Activated T-helper 2 cell treated with anti-CD3 and anti-CD28 coated beads, Interferon-gamma antibody, Interleukin-2, Interleukin-4, amounts not matched to agents 10 μg/mL and 5 μg/mL and 100 μg/mL, durations not matched to agents 14 hours and 24 hours and 36 hours (primary cell): Measurements from ENCODE around the gene RARRES1. TPM values are rescaled to one million over a fixed set of nuclear protein-coding genes. Genes with fewer than 3 reads are reported as not detected.
"Not testable (repeated sequence)": the region's sequence is repeated elsewhere in the genome, so short reads cannot be mapped to it uniquely, and the experiment has no call there.

Experiments
- DNase-seq: peaks from one replicate; pipeline ENCODE4 v3.0.0; 2021; ENCODE audit warnings: low spot score
- H3K27ac Mint-ChIP-seq: one replicate; pipeline ENCODE4 v1.8.0; 2021; ENCODE audit warnings: mixed read lengths
- H3K27me3 Mint-ChIP-seq: one replicate; pipeline ENCODE4 v1.8.0; 2021; ENCODE audit warnings: low read depth, mixed read lengths
- H3K36me3 Mint-ChIP-seq: one replicate; pipeline ENCODE4 v1.8.0; 2021; ENCODE audit warnings: low read depth, mixed read lengths
- H3K4me1 Mint-ChIP-seq: one replicate; pipeline ENCODE4 v1.8.0; 2021; ENCODE audit warnings: low read depth, mixed read lengths
- H3K4me3 Mint-ChIP-seq: one replicate; pipeline ENCODE4 v1.8.0; 2021; ENCODE audit warnings: low read depth, mild to moderate bottlenecking, moderate library complexity, mixed read lengths
- H3K9me3 Mint-ChIP-seq: one replicate; pipeline ENCODE4 v1.8.0; 2021; ENCODE audit warnings: mixed read lengths
- intact Hi-C: fragments of 100-400 bp; cut with micrococcal nuclease; formaldehyde crosslinking; loops from one replicate; pipeline ENCODE4 v1.15.1; 2023
- total RNA-seq: library from RNA; stranded (reverse); gene quantifications from 2 replicates; pipeline ENCODE4 v1.2.3, GENCODE V29; 2022

Gene RARRES1
- total RNA-seq, 1 donor from 2014 or later: 0.21 TPM

DNA sequence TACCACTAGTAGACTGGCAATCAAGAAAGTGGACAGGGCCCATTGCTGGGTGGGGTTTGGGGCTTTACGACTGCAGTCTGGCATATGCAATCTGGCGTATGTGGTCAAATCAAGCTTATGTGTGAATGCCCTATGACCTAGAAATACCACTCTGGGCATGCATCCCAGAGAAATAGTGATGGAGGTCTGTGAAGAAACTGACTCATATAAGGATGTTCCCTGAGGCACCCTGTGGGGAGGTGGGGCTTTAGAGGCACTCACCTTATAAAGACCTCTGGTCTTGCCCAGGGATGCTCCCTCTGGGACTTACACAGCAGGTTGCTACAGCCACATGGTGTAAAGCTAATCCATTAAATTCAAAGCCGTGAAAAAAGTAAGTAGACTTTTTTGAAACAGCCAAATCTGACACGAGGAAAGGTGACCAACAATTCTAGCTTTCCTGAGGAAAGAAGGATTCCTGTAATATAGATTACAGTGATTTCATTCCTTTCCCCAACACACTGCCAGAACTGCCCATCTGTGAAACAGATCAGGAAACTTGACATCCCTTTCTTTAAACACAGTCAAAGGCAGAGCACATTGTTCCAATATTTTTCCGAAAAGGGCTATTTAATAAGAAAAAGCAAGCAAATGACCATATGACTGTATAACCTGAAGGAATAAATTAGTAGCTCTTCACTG, 13.6 kb downstream of the RARRES1 start:
- intact Hi-C loops: no loop called here
- H3K4me1 Mint-ChIP-seq: peaks cover 41% of the 10 kb centered on the region

DNA sequence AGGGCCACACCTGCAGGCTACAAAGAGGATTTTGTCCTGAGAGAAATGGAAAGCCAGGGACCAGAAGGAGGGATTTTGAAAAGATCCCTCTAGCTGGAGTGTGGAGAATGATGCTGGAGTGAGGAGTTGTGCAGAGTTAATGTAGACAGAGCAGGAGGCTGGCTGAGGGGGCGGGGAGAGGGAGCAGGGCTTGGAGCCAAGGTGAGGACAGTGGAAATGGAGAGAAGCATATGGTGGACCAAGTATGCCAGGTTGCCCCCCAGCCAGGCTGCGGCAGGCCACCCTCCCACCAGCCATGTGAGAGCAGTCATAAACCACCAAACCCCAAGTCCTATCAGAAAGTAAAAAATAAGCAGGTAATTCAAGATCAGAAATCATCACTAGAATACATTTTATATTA, 14.7 kb downstream of the RARRES1 start:
- no peak for DNase-seq
- Mint-ChIP-seq H3K4me3 (no peak overlapping the region), H3K4me1 (peaks cover 42% of the 10 kb centered on the region), H3K27ac (peak overlapping the region; percentile 24), H3K9me3 (no peaks in the 10 kb centered on the region), H3K27me3 (no peaks in the 10 kb centered on the region), H3K36me3 (peaks cover 35% of the 10 kb centered on the region)
- intact Hi-C loops: no loop called here

More for the DNA sequence above, 13.6 kb downstream of the RARRES1 start:
- H3K4me3 Mint-ChIP-seq: no peak overlapping the region
- H3K27ac Mint-ChIP-seq: no peak overlapping the region
- H3K9me3 Mint-ChIP-seq: no peaks in the 10 kb centered on the region
- H3K27me3 Mint-ChIP-seq: no peaks in the 10 kb centered on the region
- peaks cover 31% of the 10 kb centered on the region for H3K36me3 Mint-ChIP-seq
- no peak for DNase-seq

DNA sequence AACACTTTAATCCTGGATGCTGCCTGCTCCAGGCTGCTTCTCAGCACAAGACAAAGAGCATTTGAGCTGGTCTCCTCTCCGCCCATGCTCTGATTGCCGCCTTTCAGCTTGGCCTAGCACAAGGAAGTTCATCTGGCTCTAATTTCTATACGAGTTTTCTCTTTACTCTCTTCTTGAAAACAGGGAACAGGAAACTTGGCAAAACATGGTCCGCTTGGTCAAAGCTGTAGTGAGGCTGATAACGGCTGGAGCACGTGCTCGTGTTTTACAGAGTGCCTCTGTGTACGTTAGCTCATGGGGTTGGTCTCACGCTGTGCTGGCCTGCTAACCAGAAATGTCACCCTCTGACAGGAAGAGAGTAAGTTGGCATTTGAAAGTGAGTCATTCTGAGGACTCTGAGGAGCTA, 19.2 kb downstream of the RARRES1 start:
- Mint-ChIP-seq H3K4me3 (no peak overlapping the region), H3K27ac (peak overlapping the region; percentile 77), H3K9me3 (no peaks in the 10 kb centered on the region), H3K36me3 (peaks cover 49% of the 10 kb centered on the region), H3K4me1 (peaks cover 35% of the 10 kb centered on the region), H3K27me3 (no peaks in the 10 kb centered on the region)
- DNase-seq: no peak
- intact Hi-C loops: loop anchor here (1.0 kb wide), 1 partner anchor 10 kb away; no protein-coding TSS in a partner anchor

DNA sequence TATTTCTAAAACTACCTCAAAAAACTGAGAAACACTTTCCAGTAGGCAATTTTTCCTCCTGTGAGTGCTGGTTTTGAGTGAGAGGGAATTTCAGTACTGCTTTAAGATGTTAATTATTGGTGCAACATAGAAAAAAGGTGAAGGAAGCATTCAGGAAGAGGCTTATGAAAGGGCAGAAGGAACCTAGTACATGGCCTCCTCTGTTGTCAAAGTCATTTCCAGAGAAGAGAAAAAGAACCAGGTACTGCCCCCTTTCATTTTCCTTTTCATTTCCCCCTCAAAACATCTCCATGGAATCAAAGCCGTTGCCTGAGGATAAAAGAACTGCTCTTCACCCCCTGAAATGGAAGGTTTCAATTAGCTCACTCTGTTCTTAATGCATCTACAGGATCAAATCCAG, 19.8 kb downstream of the RARRES1 start:
- Mint-ChIP-seq H3K4me1 (peaks cover 35% of the 10 kb centered on the region), H3K36me3 (peaks cover 48% of the 10 kb centered on the region), H3K27ac (peak overlapping the region; percentile 77), H3K9me3 (no peaks in the 10 kb centered on the region), H3K27me3 (no peaks in the 10 kb centered on the region), H3K4me3 (no peak overlapping the region)
- intact Hi-C loops: no loop called here
- no peak for DNase-seq

DNA sequence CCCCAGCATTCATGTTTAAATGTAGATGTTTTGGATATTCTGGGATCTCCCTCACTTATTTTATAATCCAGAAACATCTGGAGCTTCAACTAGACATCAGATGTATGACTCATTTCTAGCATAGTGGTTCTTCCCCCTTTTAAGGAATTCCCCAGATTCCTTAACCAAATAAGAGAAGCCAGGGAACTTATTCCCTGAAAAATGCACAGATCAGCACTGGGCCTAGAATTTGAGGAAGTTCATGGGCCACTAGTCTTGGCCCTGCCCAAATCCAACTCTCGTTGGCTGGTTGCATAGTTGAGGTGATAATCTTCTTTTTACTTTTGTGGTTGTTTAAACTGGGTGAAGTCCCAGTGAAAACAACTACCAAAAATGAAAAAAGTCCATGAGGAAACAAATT, 20.4 kb downstream of the RARRES1 start:
- Mint-ChIP-seq H3K4me3 (no peak overlapping the region), H3K4me1 (peaks cover 31% of the 10 kb centered on the region), H3K36me3 (peaks cover 48% of the 10 kb centered on the region), H3K27ac (peak overlapping the region; percentile 21), H3K9me3 (no peaks in the 10 kb centered on the region), H3K27me3 (no peaks in the 10 kb centered on the region)
- DNase-seq: no peak
- intact Hi-C loops: no loop called here

DNA sequence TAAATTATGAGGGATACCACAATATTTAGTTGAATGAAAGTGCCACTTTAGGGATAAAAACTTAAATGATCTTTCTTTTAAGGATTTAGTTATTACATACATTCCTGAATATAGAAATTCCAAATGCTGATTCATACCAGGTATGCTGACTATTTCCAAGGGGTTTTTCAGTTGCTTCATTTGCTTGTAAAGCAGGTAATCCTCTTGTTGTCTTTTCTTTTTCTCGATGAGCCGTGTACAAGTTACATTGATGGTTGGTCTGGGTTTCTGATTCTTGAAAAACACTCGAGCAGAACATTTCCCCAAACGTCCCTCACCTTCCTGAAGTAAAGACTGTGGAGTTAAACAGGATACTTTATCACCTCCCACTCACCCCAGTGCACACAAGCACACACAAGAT, 21.7 kb downstream of the RARRES1 start:
- DNase-seq: no peak
- peaks cover 48% of the 10 kb centered on the region for H3K36me3 Mint-ChIP-seq
- no peaks in the 10 kb centered on the region for H3K9me3 Mint-ChIP-seq
- peaks cover 25% of the 10 kb centered on the region for H3K4me1 Mint-ChIP-seq
- intact Hi-C loops: no loop called here
- no peaks in the 10 kb centered on the region for H3K27me3 Mint-ChIP-seq
- H3K4me3 Mint-ChIP-seq: no peak overlapping the region
- no peak overlapping the region for H3K27ac Mint-ChIP-seq

DNA sequence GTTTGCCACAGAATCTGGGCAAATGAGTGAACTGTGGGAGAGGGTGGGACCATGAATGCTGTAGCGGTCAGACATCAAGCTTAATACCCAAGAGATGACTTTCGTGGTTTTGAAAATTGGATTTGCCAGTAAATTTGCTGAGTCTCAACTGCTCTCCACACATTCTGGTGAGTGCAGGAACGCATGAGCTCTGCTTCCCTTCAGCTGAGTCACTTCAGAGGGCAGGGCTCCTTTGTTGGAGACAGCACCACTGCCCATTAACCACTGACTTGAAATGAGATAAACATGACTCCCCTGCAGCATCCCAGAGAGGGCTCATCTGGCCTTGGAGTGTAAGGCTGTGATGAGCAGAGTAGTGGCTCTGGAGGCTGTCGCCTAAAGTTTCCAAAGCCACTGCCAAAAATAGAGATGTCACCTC, 22.6 kb downstream of the RARRES1 start:
- intact Hi-C loops: no loop called here
- H3K36me3 Mint-ChIP-seq: peaks cover 48% of the 10 kb centered on the region

DNA sequence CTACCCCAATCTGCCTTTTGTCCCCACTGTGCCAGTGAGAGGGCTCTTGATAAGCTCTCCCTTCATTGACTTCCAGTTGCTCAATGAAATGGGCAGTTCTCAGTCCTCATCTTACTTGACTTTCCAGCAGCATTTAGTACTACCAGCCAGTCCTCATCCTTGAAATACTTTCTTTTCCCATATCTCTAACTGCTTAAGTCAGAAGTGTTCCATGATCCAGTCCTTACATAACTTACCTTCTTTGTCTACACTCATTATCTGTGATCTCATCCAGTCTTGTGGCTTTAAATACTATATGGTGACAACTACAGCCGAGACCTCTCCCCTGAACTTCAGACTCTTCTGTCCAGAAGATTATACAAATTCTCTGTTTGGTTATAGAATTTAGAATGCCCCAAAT, 28.7 kb downstream of the RARRES1 start:
- Mint-ChIP-seq H3K4me3 (no peak overlapping the region), H3K27me3 (no peaks in the 10 kb centered on the region), H3K9me3 (no peaks in the 10 kb centered on the region), H3K4me1 (peaks cover 11% of the 10 kb centered on the region), H3K27ac (no peak overlapping the region), H3K36me3 (peaks cover 21% of the 10 kb centered on the region)
- intact Hi-C loops: no loop called here
- DNase-seq: no peak

More for the DNA sequence above, 22.6 kb downstream of the RARRES1 start:
- no peak for DNase-seq
- H3K4me1 Mint-ChIP-seq: peaks cover 25% of the 10 kb centered on the region
- H3K9me3 Mint-ChIP-seq: no peaks in the 10 kb centered on the region
- H3K27me3 Mint-ChIP-seq: no peaks in the 10 kb centered on the region
- no peak overlapping the region for H3K27ac Mint-ChIP-seq
- H3K4me3 Mint-ChIP-seq: no peak overlapping the region

DNA sequence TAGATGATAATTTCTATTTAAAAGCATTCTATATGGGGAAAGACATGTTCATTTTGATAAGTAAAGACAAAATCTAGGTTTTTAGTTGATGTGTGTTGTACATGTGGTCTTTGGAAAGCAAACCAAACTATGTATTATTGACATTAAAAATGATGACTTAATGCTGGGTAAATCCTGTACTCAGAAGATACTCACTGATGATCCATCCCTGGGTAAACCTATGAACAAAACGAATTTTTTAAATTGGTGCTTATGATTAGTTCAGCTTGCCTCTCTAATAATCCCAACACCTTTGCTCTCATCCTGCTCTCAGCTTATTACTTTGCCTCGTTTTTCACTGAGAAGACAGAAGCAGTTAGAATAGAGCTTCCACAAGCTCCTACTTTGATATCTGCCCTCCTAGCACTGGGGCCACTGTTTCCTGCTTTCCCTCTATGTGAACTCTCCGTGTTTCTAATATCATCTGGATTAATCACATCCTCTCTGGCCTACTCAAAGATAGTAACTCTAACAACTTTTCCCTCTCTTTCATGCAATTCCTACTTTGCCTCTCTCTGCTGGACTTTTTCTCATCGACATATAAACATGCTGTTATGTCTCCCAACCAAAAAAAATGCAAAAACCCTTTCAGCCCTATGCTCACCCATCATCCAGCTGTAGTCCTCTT, 29.3 kb downstream of the RARRES1 start:
- H3K4me1 Mint-ChIP-seq: peaks cover 11% of the 10 kb centered on the region

DNA sequence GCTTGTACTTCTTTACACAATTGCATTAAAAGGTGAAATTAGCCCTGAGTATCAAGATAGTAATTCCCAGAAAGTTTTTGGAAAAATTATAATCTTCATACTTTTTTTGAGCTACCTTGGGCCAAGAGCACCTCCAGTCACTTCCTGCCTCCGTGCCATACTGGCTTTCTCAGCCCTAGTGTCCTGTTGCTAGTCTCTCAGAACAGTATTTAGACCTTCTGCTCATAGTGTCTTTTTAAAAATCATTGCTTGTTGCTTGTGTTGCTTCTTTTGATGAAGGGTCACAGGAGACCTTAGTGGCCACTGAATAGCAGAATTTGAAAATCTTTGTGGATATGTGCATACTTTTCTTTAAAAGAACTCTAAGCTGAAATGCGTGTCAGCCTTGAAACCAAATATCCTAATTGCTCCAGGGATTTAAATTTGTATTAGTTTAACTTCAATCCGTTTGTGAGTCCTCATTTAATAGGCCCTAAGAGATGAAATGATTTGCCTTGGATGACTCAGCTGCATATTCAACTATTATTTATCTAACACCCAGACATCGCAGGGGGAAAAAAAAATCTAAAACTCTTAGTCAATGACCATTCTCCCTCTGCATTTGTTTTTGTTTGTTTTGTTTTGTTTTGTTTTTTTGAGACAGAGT, 30.7 kb downstream of the RARRES1 start:
- H3K27me3 Mint-ChIP-seq: no peaks in the 10 kb centered on the region
- no peaks in the 10 kb centered on the region for H3K9me3 Mint-ChIP-seq
- no peak overlapping the region for H3K4me3 Mint-ChIP-seq
- H3K4me1 Mint-ChIP-seq: peaks cover 11% of the 10 kb centered on the region
- no peak overlapping the region for H3K27ac Mint-ChIP-seq
- H3K36me3 Mint-ChIP-seq: peaks cover 10% of the 10 kb centered on the region
- intact Hi-C loops: no loop called here
- no peak for DNase-seq

More for the DNA sequence above, 29.3 kb downstream of the RARRES1 start:
- H3K4me3 Mint-ChIP-seq: no peak overlapping the region
- H3K27me3 Mint-ChIP-seq: no peaks in the 10 kb centered on the region
- DNase-seq: no peak
- no peaks in the 10 kb centered on the region for H3K9me3 Mint-ChIP-seq
- H3K27ac Mint-ChIP-seq: no peak overlapping the region
- peaks cover 16% of the 10 kb centered on the region for H3K36me3 Mint-ChIP-seq
- intact Hi-C loops: no loop called here

DNA sequence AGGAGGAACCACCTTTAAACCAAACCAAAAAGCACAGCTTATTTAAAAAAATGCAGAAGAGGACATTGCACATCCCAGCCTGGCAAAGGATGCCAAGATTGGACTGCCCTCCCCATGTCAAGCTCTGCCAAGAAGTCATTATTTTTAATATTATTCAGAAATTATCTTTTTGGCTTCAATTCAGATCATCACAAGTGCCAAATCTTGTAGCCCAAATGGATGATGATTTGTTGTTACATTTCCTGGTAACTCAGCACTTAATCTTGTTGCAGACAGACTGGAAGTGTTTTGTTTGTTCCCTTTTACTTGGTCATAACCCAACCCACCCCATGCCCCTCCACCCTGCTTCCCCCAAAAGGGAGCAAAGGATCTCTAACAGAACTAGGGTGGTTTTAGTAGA, 31.7 kb downstream of the RARRES1 start:
- Mint-ChIP-seq H3K4me1 (peaks cover 11% of the 10 kb centered on the region), H3K4me3 (no peak overlapping the region), H3K9me3 (no peaks in the 10 kb centered on the region), H3K27me3 (no peaks in the 10 kb centered on the region), H3K27ac (no peak overlapping the region), H3K36me3 (peaks cover 10% of the 10 kb centered on the region)
- intact Hi-C loops: no loop called here
- DNase-seq: no peak

DNA sequence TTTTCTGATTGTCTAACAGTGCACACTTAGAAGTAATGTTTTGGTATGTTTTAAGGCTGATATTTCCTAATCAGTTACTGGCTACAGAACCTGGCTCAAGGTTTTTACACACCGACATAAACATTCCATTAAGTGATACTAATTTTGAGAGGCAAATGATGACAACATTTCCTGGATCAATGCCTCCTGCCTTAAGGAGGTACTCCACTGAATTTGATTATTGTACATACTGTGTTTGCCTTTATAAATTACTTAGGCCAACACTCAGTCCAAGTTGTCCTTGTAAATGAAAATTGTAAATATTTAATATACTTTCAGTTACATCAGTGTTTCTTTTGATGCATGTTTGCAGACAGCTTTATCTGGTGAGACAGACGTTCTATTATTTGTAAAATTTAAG, 35.6 kb downstream of the RARRES1 start:
- Mint-ChIP-seq H3K4me1 (no peaks in the 10 kb centered on the region), H3K9me3 (no peaks in the 10 kb centered on the region), H3K36me3 (peaks cover 28% of the 10 kb centered on the region), H3K27ac (no peak overlapping the region), H3K27me3 (no peaks in the 10 kb centered on the region), H3K4me3 (no peak overlapping the region)
- intact Hi-C loops: no loop called here
- no peak for DNase-seq

DNA sequence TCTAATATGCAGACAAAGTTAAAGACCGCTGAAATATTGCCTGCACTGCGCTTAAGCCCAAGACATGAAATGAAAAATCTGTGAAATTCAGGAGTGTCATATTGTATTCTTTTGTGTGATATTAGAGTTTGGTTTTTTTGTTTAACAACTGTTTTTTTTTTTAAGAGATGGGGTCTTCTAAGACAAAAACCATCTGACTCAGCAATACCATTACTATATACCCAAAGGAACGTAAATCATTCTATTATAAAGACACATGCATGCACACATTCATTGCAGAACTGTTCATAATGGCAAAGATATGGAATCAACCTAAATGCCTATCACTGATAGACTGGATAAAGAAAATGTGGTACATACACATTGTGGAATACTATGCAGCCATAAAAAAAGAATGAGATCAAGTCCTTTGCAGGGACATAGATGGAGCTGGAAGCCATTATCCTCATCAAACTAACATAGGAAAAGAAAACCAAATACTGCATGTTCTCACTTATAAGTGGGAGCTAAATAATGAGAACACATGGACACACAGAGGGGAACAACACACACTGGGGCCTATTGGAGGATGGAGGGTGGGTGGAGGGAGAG, 38.3 kb downstream of the RARRES1 start:
- H3K4me3 Mint-ChIP-seq, intact Hi-C loops, H3K27ac Mint-ChIP-seq, H3K4me1 Mint-ChIP-seq, H3K9me3 Mint-ChIP-seq, H3K27me3 Mint-ChIP-seq, DNase-seq: not testable (repeated sequence)
- H3K36me3 Mint-ChIP-seq: peaks cover 39% of the 10 kb centered on the region
